Activated CD4-positive, alpha-beta T cell treated with anti-CD3 and anti-CD28 coated beads, Interleukin-2, amount 10 ng/mL, durations not matched to agents 7 days and 5 days (primary cell): ENCODE measurements around the gene PPP1CC. TPM values are rescaled to one million over a fixed set of nuclear protein-coding genes. Genes with fewer than 3 reads are reported as not detected.

Source experiments
- CTCF ChIA-PET: fragments of 350-600 bp; sonication (Branson Sonifier 250); formaldehyde crosslinking; loops from one replicate; lab custom pipeline; 2021; ENCODE audit warnings: antibody characterized with exemption; lab: Charles Lee
- POLR2A ChIA-PET: fragments of 350-600 bp; sonication (Branson Sonifier 250); formaldehyde crosslinking; loops from one replicate; lab custom pipeline; 2021; ENCODE audit warnings: antibody characterized with exemption; lab: Charles Lee
- DNase-seq: peaks from one replicate; pipeline ENCODE4 v3.0.0-alpha.2; 2020
- H3K27ac Mint-ChIP-seq: one replicate; pipeline ENCODE4 v1.8.0; 2021; ENCODE audit warnings: mild to moderate bottlenecking, moderate library complexity, mixed read lengths
- H3K27me3 Mint-ChIP-seq: one replicate; pipeline ENCODE4 v1.8.0; 2021; ENCODE audit warnings: mixed read lengths
- H3K36me3 Mint-ChIP-seq: one replicate; pipeline ENCODE4 v1.8.0; 2021; ENCODE audit warnings: low read depth, mixed read lengths
- H3K4me1 Mint-ChIP-seq: one replicate; pipeline ENCODE4 v1.8.0; 2021; ENCODE audit warnings: mixed read lengths
- H3K4me3 Mint-ChIP-seq: one replicate; pipeline ENCODE4 v1.8.0; 2021; ENCODE audit warnings: mild to moderate bottlenecking, moderate library complexity, mixed read lengths
- H3K9me3 Mint-ChIP-seq: one replicate; pipeline ENCODE4 v1.8.0; 2021; ENCODE audit warnings: mixed read lengths
- total RNA-seq, 2 experiments: library from RNA; stranded (reverse); gene quantifications; one replicate each; pipeline ENCODE4 v1.2.3, GENCODE V29; 2021

Gene PPP1CC
- total RNA-seq, 2 experiments from 2014 or later: 174 to 183 TPM

DNA sequence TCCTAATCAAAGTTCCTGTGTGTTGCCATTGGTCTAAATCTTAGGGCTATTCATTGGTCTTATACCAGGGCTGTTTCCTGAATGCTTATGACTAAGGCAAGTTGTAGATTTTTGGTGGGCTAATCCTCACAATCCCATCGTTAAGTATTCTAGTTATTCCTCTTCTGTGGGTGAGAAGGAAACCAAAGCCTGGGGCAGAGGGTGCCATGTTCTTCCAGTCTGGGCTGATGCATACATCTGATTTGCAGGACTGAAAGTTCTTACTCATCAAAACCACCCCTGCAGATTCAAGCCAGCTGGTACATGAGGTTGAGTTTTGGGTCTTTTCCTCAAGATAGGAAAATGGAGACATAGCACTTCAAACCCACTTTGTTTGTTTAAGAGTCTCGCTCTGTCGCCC, 25.7 kb downstream of the PPP1CC start:
- H3K9me3 Mint-ChIP-seq: no peaks in the 10 kb centered on the region
- no peaks in the 10 kb centered on the region for H3K4me1 Mint-ChIP-seq
- DNase-seq: no peak
- no peaks in the 10 kb centered on the region for H3K27me3 Mint-ChIP-seq
- no peak overlapping the region for H3K4me3 Mint-ChIP-seq
- ChIA-PET POLR2A (no interaction called here), CTCF (interaction anchor here (0.6 kb wide), 1 partner anchor 993 kb away, joined by 3 read pairs; no protein-coding TSS in a partner anchor)
- no peak overlapping the region for H3K27ac Mint-ChIP-seq
- H3K36me3 Mint-ChIP-seq: peaks cover 57% of the 10 kb centered on the region

DNA sequence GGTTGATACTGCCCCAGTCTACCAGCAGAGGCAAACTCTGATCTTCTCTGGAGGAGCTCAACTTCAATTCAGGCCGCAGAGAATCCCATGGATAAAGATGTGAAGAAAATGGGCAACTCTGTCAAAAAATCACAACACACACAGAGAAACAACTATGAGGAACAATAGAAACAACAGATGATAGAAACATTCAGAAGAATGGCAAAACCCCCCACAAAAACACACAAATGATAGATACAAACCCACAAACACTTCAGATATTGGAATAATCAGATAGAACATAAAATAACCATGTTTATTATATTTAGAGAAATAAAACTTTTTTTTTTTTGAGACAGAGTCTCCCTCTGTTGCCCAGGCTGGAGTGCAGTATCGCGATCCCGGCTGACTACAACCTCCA, 33.8 kb downstream of the PPP1CC start:
- Mint-ChIP-seq H3K27ac (no peak overlapping the region), H3K4me1 (no peaks in the 10 kb centered on the region), H3K4me3 (no peak overlapping the region), H3K9me3 (no peaks in the 10 kb centered on the region), H3K36me3 (peaks cover 6% of the 10 kb centered on the region), H3K27me3 (no peaks in the 10 kb centered on the region)
- DNase-seq: no peak
- POLR2A ChIA-PET: interaction anchor here (0.7 kb wide), 1 partner anchor 169 kb away, joined by 3 read pairs; no protein-coding TSS in a partner anchor
- CTCF ChIA-PET: interaction anchor here (0.6 to 1.3 kb wide), 6 partner anchors 11 to 1146 kb away, joined by 3 to 5 read pairs (median 3); no protein-coding TSS in a partner anchor

DNA sequence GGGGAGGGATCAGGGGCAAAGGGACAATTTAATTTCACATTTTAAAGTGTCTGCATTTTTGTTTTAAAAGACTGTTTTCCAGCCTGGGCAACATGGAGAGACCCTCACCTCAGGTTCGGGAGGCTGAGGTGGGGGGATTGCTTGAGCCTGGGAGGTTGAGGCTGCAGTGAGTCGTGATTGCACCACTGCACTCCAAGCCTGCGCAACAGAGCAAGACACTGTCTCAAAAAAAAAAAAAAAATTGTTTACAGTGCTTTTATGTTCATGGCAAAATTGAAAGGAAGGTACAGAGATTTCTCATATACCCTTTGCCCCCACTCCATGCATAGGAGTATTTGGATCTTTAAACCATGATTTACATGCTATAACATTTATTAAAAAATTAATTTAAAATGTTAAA, 37.4 kb downstream of the PPP1CC start:
- POLR2A ChIA-PET: no interaction called here
- H3K9me3 Mint-ChIP-seq: no peaks in the 10 kb centered on the region
- DNase-seq: no peak
- CTCF ChIA-PET: interaction anchor here (0.6 to 1.6 kb wide), 8 partner anchors 8 to 255 kb away, joined by 3 to 7 read pairs (median 4); partner anchors contain the start of gene ARPC3
- H3K27ac Mint-ChIP-seq: no peak overlapping the region
- H3K36me3 Mint-ChIP-seq: peaks cover 3% of the 10 kb centered on the region
- no peaks in the 10 kb centered on the region for H3K4me1 Mint-ChIP-seq
- H3K4me3 Mint-ChIP-seq: no peak overlapping the region
- no peaks in the 10 kb centered on the region for H3K27me3 Mint-ChIP-seq

DNA sequence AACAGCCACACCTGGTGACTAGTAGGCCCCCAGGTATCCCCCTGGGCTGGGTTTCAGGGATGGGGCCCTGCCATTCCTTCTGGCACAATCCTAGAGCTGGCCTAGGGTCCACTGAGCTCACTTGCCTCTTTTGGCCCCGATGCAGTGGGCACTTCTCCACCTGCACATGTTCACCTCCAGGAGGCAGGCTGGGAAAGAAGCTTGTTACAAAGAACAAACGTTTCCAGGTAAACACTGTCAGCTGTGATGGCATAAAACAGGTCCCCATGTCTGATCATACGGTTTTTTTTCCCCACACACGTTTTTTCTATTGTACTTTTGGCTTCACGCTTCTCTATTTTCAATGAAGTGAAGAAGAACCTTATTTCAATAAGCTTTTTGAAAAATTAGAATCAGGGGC, 37.9 kb downstream of the PPP1CC start:
- no peaks in the 10 kb centered on the region for H3K9me3 Mint-ChIP-seq
- no peaks in the 10 kb centered on the region for H3K4me1 Mint-ChIP-seq
- ChIA-PET POLR2A (interaction anchor here (0.6 kb wide), 1 partner anchor 88 kb away, joined by 3 read pairs; no protein-coding TSS in a partner anchor), CTCF (interaction anchor here (0.6 to 2.7 kb wide), 8 partner anchors 8 to 255 kb away, joined by 3 to 7 read pairs (median 4); partner anchors contain the start of genes ARPC3 and TCTN1)
- no peaks in the 10 kb centered on the region for H3K27me3 Mint-ChIP-seq
- no peak overlapping the region for H3K4me3 Mint-ChIP-seq
- peak; percentile 43 for DNase-seq
- peaks cover 3% of the 10 kb centered on the region for H3K36me3 Mint-ChIP-seq
- H3K27ac Mint-ChIP-seq: no peak overlapping the region

DNA sequence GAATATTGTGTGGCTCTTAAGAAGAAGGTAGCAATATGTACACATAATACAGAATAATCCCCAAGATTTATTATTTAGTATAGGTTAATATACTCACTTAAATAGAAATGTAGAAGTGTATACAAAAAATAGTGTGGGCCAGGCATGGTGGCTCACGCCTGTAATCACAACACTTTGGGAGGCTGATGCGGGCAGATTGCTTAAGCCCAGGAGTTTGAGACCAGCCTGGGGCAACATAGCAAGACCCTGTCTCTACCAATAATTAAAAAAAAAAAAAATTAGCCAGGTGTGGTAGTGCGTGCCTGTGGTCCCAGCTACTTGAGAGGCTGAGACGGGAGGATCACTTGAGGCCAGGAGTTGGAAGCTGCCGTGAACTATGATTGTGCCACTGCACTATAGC, 38.5 kb downstream of the PPP1CC start:
- DNase-seq: no peak
- Mint-ChIP-seq H3K27ac (no peak overlapping the region), H3K9me3 (no peaks in the 10 kb centered on the region), H3K27me3 (no peaks in the 10 kb centered on the region), H3K36me3 (peaks cover 3% of the 10 kb centered on the region), H3K4me3 (no peak overlapping the region), H3K4me1 (no peaks in the 10 kb centered on the region)
- ChIA-PET POLR2A (interaction anchor here (0.6 kb wide), 1 partner anchor 88 kb away, joined by 3 read pairs; no protein-coding TSS in a partner anchor), CTCF (interaction anchor here (1.0 to 2.7 kb wide), 7 partner anchors 9 to 254 kb away, joined by 3 to 7 read pairs (median 4); partner anchors contain the start of genes ARPC3 and TCTN1)

DNA sequence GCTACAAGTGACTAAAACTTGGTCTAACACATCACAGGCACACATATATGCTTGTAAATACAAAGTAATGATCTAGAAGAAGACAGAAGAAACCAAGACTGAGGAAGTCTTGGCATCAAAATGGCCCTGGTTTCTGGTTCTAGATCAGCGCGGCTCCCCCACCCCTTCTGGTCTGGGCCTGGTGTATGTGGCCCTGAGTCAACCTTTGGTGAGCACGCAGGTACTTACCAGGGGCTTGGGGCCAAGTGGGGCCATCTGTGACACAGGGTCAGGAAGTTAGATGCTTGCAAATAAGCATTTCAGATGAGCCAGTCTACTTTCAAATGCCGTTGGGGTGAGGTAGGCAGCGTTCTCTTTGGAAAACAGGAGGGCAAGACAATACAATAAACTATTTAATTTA, 40.6 kb downstream of the PPP1CC start:
- Mint-ChIP-seq H3K4me3 (no peak overlapping the region), H3K4me1 (peaks cover 12% of the 10 kb centered on the region)
- POLR2A ChIA-PET: no interaction called here

DNA sequence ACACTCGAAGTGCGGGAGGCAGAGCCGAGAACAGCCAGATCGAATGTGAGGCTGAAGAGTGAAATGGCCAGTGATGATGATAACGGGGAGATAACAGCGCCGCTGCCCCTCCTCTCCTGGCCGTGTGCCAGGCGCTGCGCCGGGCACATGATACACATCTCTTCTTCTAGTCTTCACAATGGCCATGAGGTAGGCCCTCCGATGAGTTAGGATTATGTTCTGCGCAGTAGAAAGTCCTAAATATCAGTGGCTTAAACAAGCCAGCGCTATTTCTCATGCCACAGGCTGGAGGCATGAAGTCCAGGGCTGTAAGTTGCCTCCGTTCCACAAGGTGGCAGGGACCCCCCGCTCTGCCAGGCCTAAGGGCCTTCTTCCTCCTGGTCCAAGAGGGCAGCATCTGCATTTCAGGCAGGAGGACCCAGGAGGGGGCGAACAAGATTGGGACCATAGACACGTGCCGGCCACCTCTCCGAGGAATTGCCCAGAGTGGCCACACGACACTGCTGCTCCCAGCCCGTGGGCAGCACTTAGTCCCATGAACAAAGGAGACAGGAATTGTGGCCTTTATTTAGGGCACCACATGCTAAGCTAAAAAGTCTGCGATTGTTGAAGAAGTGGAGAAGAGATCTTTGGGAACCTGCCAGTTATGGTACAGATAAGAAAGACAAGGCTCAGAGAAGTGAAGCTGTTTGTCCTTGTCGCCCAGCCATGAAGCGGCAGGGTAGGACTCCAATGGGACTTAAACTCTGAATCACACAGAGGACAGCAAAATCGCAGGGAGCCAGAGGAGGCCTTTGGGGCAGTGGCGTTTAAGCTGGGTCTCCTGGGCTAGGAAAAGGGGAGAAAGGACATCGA, 42.9 kb downstream of the PPP1CC start:
- CTCF ChIA-PET: interaction anchor here (1.4 kb wide), 1 partner anchor 125 kb away, joined by 4 read pairs; no protein-coding TSS in a partner anchor
- Mint-ChIP-seq H3K27ac (no peak overlapping the region), H3K36me3 (no peaks in the 10 kb centered on the region), H3K9me3 (no peaks in the 10 kb centered on the region), H3K4me1 (peaks cover 13% of the 10 kb centered on the region), H3K4me3 (no peak overlapping the region), H3K27me3 (no peaks in the 10 kb centered on the region)
- POLR2A ChIA-PET: no interaction called here
- no peak for DNase-seq

More for the DNA sequence above, 40.6 kb downstream of the PPP1CC start:
- no peak overlapping the region for H3K27ac Mint-ChIP-seq
- H3K27me3 Mint-ChIP-seq: no peaks in the 10 kb centered on the region
- no peaks in the 10 kb centered on the region for H3K9me3 Mint-ChIP-seq
- no peak for DNase-seq
- H3K36me3 Mint-ChIP-seq: no peaks in the 10 kb centered on the region
- CTCF ChIA-PET: interaction anchor here (0.6 kb wide), 1 partner anchor 49 kb away, joined by 3 read pairs; no protein-coding TSS in a partner anchor

DNA sequence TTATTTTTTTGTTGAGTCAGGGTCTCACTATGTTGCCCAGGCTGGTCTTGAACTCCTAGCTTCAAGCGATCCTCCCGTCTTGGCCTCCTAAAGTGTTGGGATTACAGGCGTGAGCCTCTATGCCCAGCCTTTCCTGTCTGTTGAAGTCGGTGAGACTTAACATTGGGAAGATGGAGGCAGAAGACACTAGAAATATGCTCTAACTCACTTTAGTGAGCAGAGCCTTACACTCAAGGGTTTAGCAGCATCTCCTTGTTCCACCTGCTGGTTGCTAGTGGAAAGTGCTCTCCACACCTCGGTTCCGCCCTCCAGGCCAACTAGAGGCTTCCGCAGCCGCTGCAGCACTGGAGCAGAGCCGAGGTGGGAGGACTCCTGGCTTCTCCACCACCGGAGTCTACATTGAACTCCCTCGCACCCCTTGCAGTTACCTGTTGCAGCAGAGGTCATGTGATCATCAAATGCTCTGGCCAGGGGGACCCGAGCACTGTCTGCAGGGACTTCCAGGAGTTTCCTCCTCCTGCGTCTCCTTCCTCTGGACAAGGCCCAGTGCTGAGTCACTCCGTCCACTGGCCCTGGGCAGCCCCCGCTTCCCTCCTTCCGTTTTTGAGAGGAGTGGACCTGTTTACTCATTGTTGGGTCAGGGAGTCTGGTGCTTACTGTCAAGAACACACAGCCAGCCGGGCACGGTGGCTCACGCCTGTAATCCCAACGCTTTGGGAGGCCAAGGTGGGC, 44.4 kb downstream of the PPP1CC start:
- ChIA-PET CTCF (interaction anchor here (0.5 to 1.7 kb wide), 9 partner anchors 9 to 1398 kb away, joined by 3 to 6 read pairs (median 3); partner anchors contain the start of genes ARPC3, HVCN1 and TCTN1), POLR2A (no interaction called here)
- Mint-ChIP-seq H3K4me1 (peaks cover 17% of the 10 kb centered on the region), H3K27ac (peak overlapping the region; percentile 74), H3K4me3 (no peak overlapping the region), H3K36me3 (no peaks in the 10 kb centered on the region), H3K27me3 (no peaks in the 10 kb centered on the region), H3K9me3 (no peaks in the 10 kb centered on the region)
- DNase-seq: peak; percentile 90

DNA sequence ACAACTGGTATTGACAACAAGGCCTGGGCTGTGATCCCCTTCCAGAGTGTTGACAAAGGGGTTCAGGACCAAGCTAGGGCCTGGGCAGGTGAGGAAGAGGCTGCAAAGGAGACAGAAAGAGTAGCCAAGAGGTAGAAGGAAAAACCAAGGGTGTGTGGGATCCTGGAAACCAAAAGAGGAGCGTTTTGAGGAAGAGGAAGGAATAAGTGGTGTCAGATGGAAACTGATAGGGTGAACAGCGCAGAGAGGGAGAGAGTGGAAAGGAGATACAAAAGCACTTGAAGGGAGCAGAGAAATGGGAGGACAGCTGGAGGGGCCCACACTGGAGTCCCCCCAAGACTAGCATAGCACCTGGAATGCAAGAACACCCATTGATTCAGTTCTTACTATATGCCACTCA, 45.5 kb downstream of the PPP1CC start:
- H3K27me3 Mint-ChIP-seq: no peaks in the 10 kb centered on the region
- peaks cover 18% of the 10 kb centered on the region for H3K4me1 Mint-ChIP-seq
- H3K9me3 Mint-ChIP-seq: no peaks in the 10 kb centered on the region
- ChIA-PET CTCF (interaction anchor here (0.6 to 1.7 kb wide), 9 partner anchors 8 to 1397 kb away, joined by 3 to 6 read pairs (median 3); partner anchors contain the start of genes ARPC3, HVCN1 and TCTN1), POLR2A (no interaction called here)
- no peaks in the 10 kb centered on the region for H3K36me3 Mint-ChIP-seq
- H3K4me3 Mint-ChIP-seq: no peak overlapping the region
- DNase-seq: no peak
- H3K27ac Mint-ChIP-seq: no peak overlapping the region

DNA sequence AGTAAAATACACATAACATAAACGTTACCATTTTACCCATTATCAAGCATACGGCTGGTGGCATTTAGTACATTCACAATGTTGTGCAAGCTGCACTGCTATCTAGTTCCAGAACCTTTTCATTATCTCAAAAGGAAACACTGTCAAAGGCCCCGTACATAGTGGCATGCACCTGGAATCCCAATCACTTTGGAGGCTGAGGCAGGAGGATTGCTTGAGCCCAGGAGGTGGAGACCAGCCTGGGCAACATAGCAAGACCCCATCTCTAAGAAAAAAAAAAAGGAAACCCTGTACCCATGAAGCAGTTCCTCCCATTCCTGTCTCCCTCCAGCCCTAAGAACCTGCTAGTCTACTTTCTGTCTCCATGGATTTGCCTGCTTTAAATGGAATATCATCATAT, 46.4 kb downstream of the PPP1CC start:
- no peak overlapping the region for H3K4me3 Mint-ChIP-seq
- H3K27ac Mint-ChIP-seq: no peak overlapping the region
- DNase-seq: no peak
- POLR2A ChIA-PET: no interaction called here
- H3K27me3 Mint-ChIP-seq: no peaks in the 10 kb centered on the region
- CTCF ChIA-PET: interaction anchor here (0.7 to 1.0 kb wide), 2 partner anchors 30 to 206 kb away, joined by 4 to 5 read pairs; no protein-coding TSS in a partner anchor
- H3K4me1 Mint-ChIP-seq: peaks cover 26% of the 10 kb centered on the region
- H3K36me3 Mint-ChIP-seq: no peaks in the 10 kb centered on the region
- H3K9me3 Mint-ChIP-seq: no peaks in the 10 kb centered on the region

DNA sequence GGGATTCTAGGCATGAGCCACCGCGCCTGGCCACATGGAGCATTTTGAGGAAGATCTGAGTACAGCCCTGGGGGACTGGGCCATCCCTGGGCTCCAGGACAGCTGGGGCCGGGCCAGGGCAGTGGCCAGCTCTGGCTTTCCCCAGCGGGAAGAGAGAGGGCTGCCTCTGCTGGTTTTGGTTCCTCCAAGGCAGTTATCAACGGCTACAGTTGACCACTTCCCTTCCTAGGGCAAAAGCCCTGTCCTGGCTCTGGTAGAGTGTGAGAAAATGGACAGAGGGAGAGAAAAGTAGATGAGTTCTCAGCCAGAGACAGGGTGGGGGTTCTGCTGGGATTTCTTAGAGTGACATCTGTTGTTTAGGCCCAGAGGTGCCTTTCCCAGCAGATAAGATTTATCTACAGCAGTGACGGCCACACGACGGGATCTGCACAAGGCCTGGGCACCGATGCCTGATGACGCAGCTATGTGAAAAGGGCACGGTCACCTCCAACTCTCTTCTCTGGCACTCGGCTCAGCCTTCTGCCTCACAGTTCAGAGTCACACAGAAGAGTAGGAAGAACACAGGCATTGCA, 48.3 kb downstream of the PPP1CC start:
- Mint-ChIP-seq H3K9me3 (no peaks in the 10 kb centered on the region), H3K4me3 (no peak overlapping the region), H3K36me3 (no peaks in the 10 kb centered on the region), H3K4me1 (peaks cover 41% of the 10 kb centered on the region), H3K27me3 (no peaks in the 10 kb centered on the region), H3K27ac (no peak overlapping the region)
- ChIA-PET POLR2A (no interaction called here), CTCF (no interaction called here)
- no peak for DNase-seq

DNA sequence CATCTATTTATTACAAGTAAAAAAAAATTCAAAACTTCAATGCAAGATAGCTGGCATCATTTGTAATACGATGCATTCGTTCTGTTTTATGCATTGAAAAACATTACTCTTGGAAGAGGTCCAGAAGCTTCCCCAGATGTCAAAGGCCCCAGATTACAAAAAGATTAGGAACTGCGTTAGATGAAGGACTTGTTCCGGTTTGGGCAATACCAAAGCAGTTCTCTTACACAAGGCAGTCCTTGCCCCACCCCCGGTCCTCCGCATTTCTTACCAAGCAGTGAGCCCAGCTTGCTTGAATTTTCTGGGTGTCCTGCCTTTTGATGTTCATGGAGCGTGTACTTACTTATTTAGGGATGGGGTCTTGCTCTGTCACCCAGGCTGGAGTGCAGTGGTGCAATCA, 49.0 kb downstream of the PPP1CC start:
- POLR2A ChIA-PET: no interaction called here
- Mint-ChIP-seq H3K27ac (no peak overlapping the region), H3K9me3 (no peaks in the 10 kb centered on the region), H3K4me3 (no peak overlapping the region), H3K4me1 (peaks cover 43% of the 10 kb centered on the region), H3K36me3 (no peaks in the 10 kb centered on the region), H3K27me3 (no peaks in the 10 kb centered on the region)
- CTCF ChIA-PET: interaction anchor here (0.7 kb wide), 1 partner anchor 12 kb away, joined by 4 read pairs; no protein-coding TSS in a partner anchor
- DNase-seq: no peak
